Measurements from ENCODE around the gene IFT20. TPM values are rescaled to one million over a fixed set of nuclear protein-coding genes. Genes with fewer than 3 reads are reported as not detected.
A peak's percentile ranks its signal among the peaks of the same experiment; 100 is the strongest.

IFT20 gene
- total and polyA plus RNA-seq, 2 of the 13 experiments (the other 11 are each of a cell fraction or from before 2014, with no cell fraction given): 28.0 to 37.8 TPM

DNA sequence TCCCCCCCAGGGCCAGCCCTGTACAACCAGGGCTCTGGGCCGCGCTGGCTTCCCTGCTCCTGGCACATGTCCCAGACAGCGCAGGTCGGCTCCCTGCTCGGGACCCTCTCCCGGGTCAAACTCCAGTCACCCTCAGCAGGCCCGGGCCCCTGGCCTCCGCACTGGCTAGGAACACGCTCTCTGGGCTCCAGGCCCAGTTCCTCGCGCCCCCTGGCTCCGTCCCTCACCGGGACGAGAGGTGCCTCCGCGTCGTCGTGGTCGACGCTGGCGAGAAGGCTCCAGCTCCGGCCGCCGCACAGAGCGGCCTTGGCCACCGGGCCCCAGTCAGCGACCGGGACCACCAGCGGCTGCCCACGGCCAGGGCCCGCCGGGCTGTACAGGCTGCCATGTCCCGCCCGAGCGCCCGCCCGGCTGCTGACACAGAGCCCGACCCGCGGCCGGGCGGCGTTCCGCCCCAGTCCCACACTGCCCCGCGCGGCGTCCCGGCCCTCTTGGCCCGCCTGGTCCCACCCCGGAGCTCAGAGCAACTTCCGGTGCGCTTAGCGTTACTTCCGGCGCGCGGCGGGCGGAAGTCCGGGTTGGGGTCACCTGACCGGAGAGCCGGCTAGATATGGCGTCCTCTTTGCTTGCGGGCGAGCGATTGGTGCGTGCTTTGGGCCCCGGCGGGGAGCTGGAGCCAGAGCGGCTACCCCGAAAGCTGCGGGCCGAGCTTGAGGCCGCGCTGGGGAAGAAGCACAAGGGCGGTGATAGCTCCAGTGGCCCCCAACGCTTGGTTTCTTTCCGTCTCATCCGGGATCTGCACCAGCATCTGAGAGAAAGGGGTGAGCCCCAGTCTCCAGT, 22.0 kb upstream of the IFT20 start, which contains the start of gene POLDIP2 (continued):
- TF ChIP-seq, protein P1, sequence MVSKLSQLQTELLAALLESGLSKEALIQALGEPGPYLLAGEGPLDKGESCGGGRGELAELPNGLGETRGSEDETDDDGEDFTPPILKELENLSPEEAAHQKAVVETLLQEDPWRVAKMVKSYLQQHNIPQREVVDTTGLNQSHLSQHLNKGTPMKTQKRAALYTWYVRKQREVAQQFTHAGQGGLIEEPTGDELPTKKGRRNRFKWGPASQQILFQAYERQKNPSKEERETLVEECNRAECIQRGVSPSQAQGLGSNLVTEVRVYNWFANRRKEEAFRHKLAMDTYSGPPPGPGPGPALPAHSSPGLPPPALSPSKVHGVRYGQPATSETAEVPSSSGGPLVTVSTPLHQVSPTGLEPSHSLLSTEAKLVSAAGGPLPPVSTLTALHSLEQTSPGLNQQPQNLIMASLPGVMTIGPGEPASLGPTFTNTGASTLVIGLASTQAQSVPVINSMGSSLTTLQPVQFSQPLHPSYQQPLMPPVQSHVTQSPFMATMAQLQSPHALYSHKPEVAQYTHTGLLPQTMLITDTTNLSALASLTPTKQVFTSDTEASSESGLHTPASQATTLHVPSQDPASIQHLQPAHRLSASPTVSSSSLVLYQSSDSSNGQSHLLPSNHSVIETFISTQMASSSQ (IDR thresholded peaks at IDR 0.05; ENCODE audit: low read depth): no peak
- TF ChIP-seq, protein P1 (CRISPR knock-in tag; IDR thresholded peaks at IDR 0.05; ENCODE audit: borderline replicate concordance): peak; percentile 75; the same call in 1 of the 2 replicates
- peak; percentile 72; the same call in 1 of the 2 replicates for TF ChIP-seq ZNF670 (CRISPR knock-in tag; IDR thresholded peaks at IDR 0.05; ENCODE audit: borderline replicate concordance)
- TF ChIP-seq, protein P2, sequence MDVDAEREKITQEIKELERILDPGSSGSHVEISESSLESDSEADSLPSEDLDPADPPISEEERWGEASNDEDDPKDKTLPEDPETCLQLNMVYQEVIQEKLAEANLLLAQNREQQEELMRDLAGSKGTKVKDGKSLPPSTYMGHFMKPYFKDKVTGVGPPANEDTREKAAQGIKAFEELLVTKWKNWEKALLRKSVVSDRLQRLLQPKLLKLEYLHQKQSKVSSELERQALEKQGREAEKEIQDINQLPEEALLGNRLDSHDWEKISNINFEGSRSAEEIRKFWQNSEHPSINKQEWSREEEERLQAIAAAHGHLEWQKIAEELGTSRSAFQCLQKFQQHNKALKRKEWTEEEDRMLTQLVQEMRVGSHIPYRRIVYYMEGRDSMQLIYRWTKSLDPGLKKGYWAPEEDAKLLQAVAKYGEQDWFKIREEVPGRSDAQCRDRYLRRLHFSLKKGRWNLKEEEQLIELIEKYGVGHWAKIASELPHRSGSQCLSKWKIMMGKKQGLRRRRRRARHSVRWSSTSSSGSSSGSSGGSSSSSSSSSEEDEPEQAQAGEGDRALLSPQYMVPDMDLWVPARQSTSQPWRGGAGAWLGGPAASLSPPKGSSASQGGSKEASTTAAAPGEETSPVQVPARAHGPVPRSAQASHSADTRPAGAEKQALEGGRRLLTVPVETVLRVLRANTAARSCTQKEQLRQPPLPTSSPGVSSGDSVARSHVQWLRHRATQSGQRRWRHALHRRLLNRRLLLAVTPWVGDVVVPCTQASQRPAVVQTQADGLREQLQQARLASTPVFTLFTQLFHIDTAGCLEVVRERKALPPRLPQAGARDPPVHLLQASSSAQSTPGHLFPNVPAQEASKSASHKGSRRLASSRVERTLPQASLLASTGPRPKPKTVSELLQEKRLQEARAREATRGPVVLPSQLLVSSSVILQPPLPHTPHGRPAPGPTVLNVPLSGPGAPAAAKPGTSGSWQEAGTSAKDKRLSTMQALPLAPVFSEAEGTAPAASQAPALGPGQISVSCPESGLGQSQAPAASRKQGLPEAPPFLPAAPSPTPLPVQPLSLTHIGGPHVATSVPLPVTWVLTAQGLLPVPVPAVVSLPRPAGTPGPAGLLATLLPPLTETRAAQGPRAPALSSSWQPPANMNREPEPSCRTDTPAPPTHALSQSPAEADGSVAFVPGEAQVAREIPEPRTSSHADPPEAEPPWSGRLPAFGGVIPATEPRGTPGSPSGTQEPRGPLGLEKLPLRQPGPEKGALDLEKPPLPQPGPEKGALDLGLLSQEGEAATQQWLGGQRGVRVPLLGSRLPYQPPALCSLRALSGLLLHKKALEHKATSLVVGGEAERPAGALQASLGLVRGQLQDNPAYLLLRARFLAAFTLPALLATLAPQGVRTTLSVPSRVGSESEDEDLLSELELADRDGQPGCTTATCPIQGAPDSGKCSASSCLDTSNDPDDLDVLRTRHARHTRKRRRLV (CRISPR knock-in tag; IDR thresholded peaks at IDR 0.05): peak; percentile 72; the same call in 1 of the 2 replicates
- TF ChIP-seq MAF1 (CRISPR knock-in tag; IDR thresholded peaks at IDR 0.05; ENCODE audit: borderline replicate concordance): no peak
- TF ChIP-seq, protein P3, sequence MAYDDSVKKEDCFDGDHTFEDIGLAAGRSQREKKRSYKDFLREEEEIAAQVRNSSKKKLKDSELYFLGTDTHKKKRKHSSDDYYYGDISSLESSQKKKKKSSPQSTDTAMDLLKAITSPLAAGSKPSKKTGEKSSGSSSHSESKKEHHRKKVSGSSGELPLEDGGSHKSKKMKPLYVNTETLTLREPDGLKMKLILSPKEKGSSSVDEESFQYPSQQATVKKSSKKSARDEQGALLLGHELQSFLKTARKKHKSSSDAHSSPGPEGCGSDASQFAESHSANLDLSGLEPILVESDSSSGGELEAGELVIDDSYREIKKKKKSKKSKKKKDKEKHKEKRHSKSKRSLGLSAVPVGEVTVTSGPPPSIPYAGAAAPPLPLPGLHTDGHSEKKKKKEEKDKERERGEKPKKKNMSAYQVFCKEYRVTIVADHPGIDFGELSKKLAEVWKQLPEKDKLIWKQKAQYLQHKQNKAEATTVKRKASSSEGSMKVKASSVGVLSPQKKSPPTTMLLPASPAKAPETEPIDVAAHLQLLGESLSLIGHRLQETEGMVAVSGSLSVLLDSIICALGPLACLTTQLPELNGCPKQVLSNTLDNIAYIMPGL (CRISPR knock-in tag; IDR thresholded peaks at IDR 0.05; ENCODE audit: borderline replicate concordance in 1 of 2, low read depth in 1 of 2): peak; percentile 64 to 85; a peak in 2 of 4 replicates
- TF ChIP-seq, protein P4, sequence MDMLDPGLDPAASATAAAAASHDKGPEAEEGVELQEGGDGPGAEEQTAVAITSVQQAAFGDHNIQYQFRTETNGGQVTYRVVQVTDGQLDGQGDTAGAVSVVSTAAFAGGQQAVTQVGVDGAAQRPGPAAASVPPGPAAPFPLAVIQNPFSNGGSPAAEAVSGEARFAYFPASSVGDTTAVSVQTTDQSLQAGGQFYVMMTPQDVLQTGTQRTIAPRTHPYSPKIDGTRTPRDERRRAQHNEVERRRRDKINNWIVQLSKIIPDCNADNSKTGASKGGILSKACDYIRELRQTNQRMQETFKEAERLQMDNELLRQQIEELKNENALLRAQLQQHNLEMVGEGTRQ (IDR thresholded peaks at IDR 0.05; ENCODE audit: low read depth, low read length): peak; percentile 70
- TF ChIP-seq, protein P4 (CRISPR knock-in tag; IDR thresholded peaks at IDR 0.05; ENCODE audit: borderline replicate concordance): peak; percentile 95; the same call in 1 of the 2 replicates
- TF ChIP-seq SMYD3 (CRISPR knock-in tag; IDR thresholded peaks at IDR 0.05): peak; percentile 92
- TF ChIP-seq, protein P5, sequence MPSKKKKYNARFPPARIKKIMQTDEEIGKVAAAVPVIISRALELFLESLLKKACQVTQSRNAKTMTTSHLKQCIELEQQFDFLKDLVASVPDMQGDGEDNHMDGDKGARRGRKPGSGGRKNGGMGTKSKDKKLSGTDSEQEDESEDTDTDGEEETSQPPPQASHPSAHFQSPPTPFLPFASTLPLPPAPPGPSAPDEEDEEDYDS (CRISPR knock-in tag; IDR thresholded peaks at IDR 0.05): peak; percentile 68
- TF ChIP-seq, protein P6, sequence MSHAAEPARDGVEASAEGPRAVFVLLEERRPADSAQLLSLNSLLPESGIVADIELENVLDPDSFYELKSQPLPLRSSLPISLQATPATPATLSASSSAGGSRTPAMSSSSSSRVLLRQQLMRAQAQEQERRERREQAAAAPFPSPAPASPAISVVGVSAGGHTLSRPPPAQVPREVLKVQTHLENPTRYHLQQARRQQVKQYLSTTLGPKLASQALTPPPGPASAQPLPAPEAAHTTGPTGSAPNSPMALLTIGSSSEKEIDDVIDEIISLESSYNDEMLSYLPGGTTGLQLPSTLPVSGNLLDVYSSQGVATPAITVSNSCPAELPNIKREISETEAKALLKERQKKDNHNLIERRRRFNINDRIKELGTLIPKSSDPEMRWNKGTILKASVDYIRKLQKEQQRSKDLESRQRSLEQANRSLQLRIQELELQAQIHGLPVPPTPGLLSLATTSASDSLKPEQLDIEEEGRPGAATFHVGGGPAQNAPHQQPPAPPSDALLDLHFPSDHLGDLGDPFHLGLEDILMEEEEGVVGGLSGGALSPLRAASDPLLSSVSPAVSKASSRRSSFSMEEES (CRISPR knock-in tag; IDR thresholded peaks at IDR 0.05): peak; percentile 81; the same call in 1 of the 2 replicates

All from HepG2 (cell line).